Lung (tissue), 12 donors: Measurements from ENCODE around the gene CD86. TPM values are rescaled to one million over a fixed set of nuclear protein-coding genes. Genes with fewer than 3 reads are reported as not detected.

Experiments used
- ATAC-seq: fragments of 200-7000 bp; cut with Tn5 transposase; one replicate; pipeline ENCODE4 v1.9.1; 2020; ENCODE audit warnings: moderate number of reproducible peaks; ENCODE audit not compliant: insufficient read depth, low FRiP score
- DNase-seq, 3 donors: peaks; one replicate each; pipeline ENCODE4 v3.0.0-alpha.2; 2013 to 2017
- H3K27ac ChIP-seq, 2 donors: one replicate each; pipeline ENCODE4 v1.5.1; 2013; ENCODE audit warnings: mild to moderate bottlenecking in 2 of 2, moderate library complexity in 2 of 2, control low read depth in 1 of 2, inconsistent platforms in 1 of 2, low read depth in 1 of 2, low read length in 1 of 2
- H3K27me3 ChIP-seq, 3 donors: one replicate each; pipeline ENCODE4 v1.5.1; 2013; ENCODE audit warnings: low read length in 2 of 3; ENCODE audit not compliant: control insufficient read depth in 3 of 3, insufficient read depth in 3 of 3
- H3K36me3 ChIP-seq, 4 donors: one replicate each; pipeline ENCODE4 v1.5.1; 2013; ENCODE audit warnings: low read length in 4 of 4, mild to moderate bottlenecking in 1 of 4, moderate library complexity in 1 of 4; ENCODE audit not compliant: control insufficient read depth in 4 of 4, insufficient read depth in 4 of 4
- H3K4me1 ChIP-seq, 5 donors: one replicate each; pipeline ENCODE4 v1.5.1; 2013; ENCODE audit warnings: low read length in 5 of 5, mild to moderate bottlenecking in 2 of 5, moderate library complexity in 1 of 5; ENCODE audit not compliant: control insufficient read depth in 5 of 5, insufficient read depth in 5 of 5
- H3K4me3 ChIP-seq: one replicate; pipeline ENCODE4 v1.5.1; 2013; ENCODE audit warnings: mild to moderate bottlenecking, control low read depth, moderate library complexity
- H3K9ac ChIP-seq, 2 donors: one replicate each; pipeline ENCODE4 v1.5.1; 2013; ENCODE audit warnings: low read length in 2 of 2, control low read depth in 1 of 2; ENCODE audit not compliant: insufficient read depth in 1 of 2
- H3K9me3 ChIP-seq, 4 donors: one replicate each; pipeline ENCODE4 v1.5.1; 2013; ENCODE audit warnings: low read length in 3 of 4, mild to moderate bottlenecking in 1 of 4, moderate library complexity in 1 of 4; ENCODE audit not compliant: control insufficient read depth in 4 of 4, insufficient read depth in 3 of 4
- WGBS, 2 donors: extraction: QIAGEN DNeasy Blood & Tissue Kit; methylation state at CpG; one replicate each; pipeline ENCODE4 v1.1.7; 2013; 5-methylcytosine and 5-hydroxymethylcytosine counted together
- polyA plus RNA-seq, 2 donors: library from polyadenylated mRNA; stranded (reverse); fragments of 200-250 nt; gene quantifications; one replicate each; pipeline ENCODE4 v1.2.1, GENCODE V29; 2013
- total RNA-seq, 2 donors: library from RNA; depleted of rRNA in 1 of 2; stranded (reverse); fragments of >200 nt in 1 of 2; gene quantifications; one replicate each; pipeline ENCODE4 v1.2.1, GENCODE V29; 2014 to 2021
- TF ChIP-seq, protein P1 (sequence below): IDR thresholded peaks from 2 replicates; pipeline ENCODE4 v1.5.1; 2012; ENCODE audit warnings: mild to moderate bottlenecking; ENCODE audit errors: control extremely low read depth, extremely low read depth
- donor health status: control.
- donor health status: control.
- donor health status: Bipolar disorder and iron deficiency.
- donor health status: healthy.
- donor health status: DM: yes; HTN: yes; CAD: no.

The CD86 gene
- total and polyA plus RNA-seq, 4 donors, result 8.0 to 11.5 (median 10.7) TPM

DNA sequence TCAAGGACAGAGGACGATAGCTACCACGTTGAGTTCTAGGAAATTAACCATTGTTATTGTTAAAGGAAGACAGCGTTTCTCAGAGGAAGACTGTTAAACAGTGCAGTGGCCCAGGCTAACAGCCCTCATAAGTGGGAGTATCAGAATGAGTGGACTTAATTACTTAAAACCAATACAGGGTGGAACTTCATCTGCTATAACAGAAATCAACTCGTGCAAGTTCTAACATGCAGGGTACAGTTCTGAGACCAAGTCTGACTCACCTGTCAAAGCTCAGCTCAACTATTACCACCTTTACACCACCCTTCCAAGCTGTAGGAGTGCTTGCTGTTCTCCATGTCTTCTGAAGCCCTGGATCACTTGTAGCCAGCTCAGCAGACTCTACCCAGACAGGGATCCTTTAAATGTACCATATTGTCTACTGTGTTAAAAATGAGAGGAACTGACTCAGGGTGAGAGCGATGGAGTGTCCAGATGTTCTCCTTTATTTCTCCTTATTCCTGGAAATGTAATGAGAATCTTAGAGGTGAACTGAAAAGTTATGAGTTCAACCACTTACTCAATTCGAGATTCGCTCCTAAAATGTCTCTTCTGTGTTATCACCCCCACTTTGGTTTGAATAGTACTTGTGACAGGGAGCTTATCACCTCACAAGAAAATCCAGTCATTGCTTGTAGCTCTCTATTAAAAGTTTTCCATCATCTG is 26.5 kb downstream of the CD86 start:
- Histone ChIP-seq H3K9ac (no peak overlapping the region), H3K4me1 (no peaks in the 10 kb centered on the region), H3K4me3 (no peak overlapping the region), H3K27ac (no peak overlapping the region), H3K27me3 (no peaks in the 10 kb centered on the region), H3K36me3 (no peaks in the 10 kb centered on the region), H3K9me3 (no peaks in the 10 kb centered on the region)
- DNase-seq (no peak), ATAC-seq (no peak)
- TF ChIP-seq, protein P1, sequence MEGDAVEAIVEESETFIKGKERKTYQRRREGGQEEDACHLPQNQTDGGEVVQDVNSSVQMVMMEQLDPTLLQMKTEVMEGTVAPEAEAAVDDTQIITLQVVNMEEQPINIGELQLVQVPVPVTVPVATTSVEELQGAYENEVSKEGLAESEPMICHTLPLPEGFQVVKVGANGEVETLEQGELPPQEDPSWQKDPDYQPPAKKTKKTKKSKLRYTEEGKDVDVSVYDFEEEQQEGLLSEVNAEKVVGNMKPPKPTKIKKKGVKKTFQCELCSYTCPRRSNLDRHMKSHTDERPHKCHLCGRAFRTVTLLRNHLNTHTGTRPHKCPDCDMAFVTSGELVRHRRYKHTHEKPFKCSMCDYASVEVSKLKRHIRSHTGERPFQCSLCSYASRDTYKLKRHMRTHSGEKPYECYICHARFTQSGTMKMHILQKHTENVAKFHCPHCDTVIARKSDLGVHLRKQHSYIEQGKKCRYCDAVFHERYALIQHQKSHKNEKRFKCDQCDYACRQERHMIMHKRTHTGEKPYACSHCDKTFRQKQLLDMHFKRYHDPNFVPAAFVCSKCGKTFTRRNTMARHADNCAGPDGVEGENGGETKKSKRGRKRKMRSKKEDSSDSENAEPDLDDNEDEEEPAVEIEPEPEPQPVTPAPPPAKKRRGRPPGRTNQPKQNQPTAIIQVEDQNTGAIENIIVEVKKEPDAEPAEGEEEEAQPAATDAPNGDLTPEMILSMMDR, result no peak
- 65 to 86% methylated on average over 7 of the region's 7 CpGs for WGBS, 2 donors

DNA sequence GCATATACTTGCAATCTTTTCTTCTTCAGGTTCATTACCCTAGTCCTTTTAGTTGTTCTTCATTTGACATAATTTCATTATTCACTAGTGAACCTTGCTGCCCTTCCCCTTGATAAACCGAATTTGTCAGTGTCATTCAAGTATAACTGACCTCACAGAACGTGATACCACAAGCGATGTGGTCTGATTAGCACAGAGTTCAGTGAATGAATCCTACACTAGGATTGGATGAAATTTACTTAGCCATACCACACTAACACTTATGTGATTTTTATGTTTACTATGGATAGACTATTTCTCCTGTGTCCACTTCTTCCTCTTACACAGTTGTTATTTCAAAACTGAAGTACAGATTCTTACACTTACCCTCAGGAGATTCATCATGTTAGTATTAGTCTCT is 27.2 kb downstream of the CD86 start:
- H3K27me3 ChIP-seq, result no peaks in the 10 kb centered on the region
- no peak overlapping the region for H3K4me3 ChIP-seq
- H3K27ac ChIP-seq, result no peak overlapping the region
- H3K9me3 ChIP-seq, result no peaks in the 10 kb centered on the region
- no peak for DNase-seq
- H3K36me3 ChIP-seq, result no peaks in the 10 kb centered on the region
- ATAC-seq, result no peak
- H3K9ac ChIP-seq, result no peak overlapping the region
- H3K4me1 ChIP-seq, result no peaks in the 10 kb centered on the region
- WGBS, 2 donors, result 64 to 71% methylated on average over 3 of the region's 3 CpGs
- TF ChIP-seq, protein P1, result no peak

DNA sequence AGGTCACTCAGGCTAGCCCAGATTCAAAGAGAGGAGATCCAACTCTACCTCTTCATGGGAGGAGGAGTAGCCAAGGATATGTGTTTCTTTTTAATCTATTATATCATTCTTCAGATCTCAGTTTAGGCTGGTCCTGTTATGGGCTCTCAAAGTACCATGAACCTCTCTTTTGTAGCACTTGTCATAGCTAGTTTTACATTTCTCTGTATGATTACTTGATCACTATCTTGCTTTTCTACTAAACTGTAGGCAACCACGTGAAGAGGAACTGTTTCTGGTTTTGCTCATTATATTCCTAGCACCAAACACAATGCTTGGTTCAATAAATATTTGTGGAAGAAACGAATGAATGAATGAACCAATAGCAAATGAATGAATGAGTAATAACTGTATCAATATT is 29.6 kb downstream of the CD86 start:
- Histone ChIP-seq H3K27me3 (no peaks in the 10 kb centered on the region), H3K9ac (no peak overlapping the region), H3K36me3 (no peaks in the 10 kb centered on the region), H3K4me3 (no peak overlapping the region), H3K4me1 (no peaks in the 10 kb centered on the region), H3K27ac (no peak overlapping the region), H3K9me3 (no peaks in the 10 kb centered on the region)
- WGBS, 2 donors, result 58 to 66% methylated on average over 2 of the region's 2 CpGs
- DNase-seq, result no peak
- TF ChIP-seq, protein P1, result no peak
- ATAC-seq, result no peak

DNA sequence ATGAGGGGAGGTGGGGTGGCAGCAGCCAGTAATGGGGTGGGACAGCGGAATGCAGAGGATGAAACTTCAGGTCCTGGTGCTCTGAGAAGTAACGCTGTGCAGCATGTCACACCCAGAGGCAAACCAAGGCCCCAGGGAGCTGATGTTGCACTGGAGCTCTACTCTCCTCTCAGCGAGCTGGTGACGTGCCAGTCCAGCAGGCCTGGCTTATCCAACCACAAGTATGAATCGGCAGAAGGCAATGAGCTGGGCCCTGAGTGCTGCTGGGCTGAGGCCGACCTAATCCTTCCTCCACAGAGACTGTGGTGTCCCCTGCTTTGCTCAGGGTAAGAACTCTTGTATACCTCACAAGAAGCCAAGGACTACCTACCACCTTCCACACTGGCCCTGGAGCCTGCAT is 30.5 kb downstream of the CD86 start:
- Histone ChIP-seq H3K27me3 (no peaks in the 10 kb centered on the region), H3K9me3 (no peaks in the 10 kb centered on the region), H3K9ac (no peak overlapping the region), H3K4me1 (no peaks in the 10 kb centered on the region), H3K27ac (no peak overlapping the region), H3K4me3 (no peak overlapping the region), H3K36me3 (no peaks in the 10 kb centered on the region)
- WGBS, 2 donors, result 62 to 76% methylated on average over 6 of the region's 6 CpGs
- TF ChIP-seq, protein P1, result no peak
- no peak for DNase-seq
- ATAC-seq, result no peak
